K562 (cell line): ENCODE measurements around the gene INPP5K. TPM values are rescaled to one million over a fixed set of nuclear protein-coding genes. Genes with fewer than 3 reads are reported as not detected.

Source experiments
- ATAC-seq: fragments of 200-7000 bp; cut with Tn5 transposase; 3 replicates; pipeline ENCODE4 v1.9.1; 2020; ENCODE audit warnings: moderate library complexity
- BruUV-seq: library from RNA; stranded (reverse); fragments of 400-500 nt; replicated peaks from 2 replicates; lab custom pipeline; 2021; lab: Mats Ljungman, UMichigan
- CTCF ChIA-PET: fragments of 300-600 bp; formaldehyde crosslinking; extraction: SDS; loops from one replicate; lab custom pipeline; 2021; ENCODE audit warnings: low intra/inter-chr PET ratio; lab: Yijun Ruan, JAX
- POLR2A ChIA-PET: fragments of 300-600, 350-650 bp; sonication (Branson Sonifier 250); formaldehyde crosslinking; extraction: SDS; loops from one replicate; lab custom pipeline; 2021; ENCODE audit warnings: antibody characterized with exemption, inconsistent platforms; lab: Yijun Ruan, JAX
- DNase-seq, 4 experiments: peaks; one replicate each; pipeline versions ENCODE4 v3.0.0 to v3.0.0-alpha.2; 2011 to 2018; ENCODE audit warnings: low spot score in 3 of 4, mixed read lengths in 3 of 4; ENCODE audit errors: extremely low read depth in 1 of 4
- FAIRE-seq: peaks from 2 replicates; lab custom pipeline; 2011; peaks lifted over from hg19 to GRCh38; lab: Jason Lieb, UNC
- H2AFZ ChIP-seq: 2 replicates; pipeline ENCODE4 v1.6.0; 2011; ENCODE audit warnings: low read depth, low read length, control low read depth, inconsistent platforms
- H3K27ac ChIP-seq: fragments of 200-600 bp; 3 replicates; pipeline ENCODE4 v1.8.0; 2011; ENCODE audit warnings: low read depth, mild to moderate bottlenecking, control low read depth, inconsistent platforms, low read length, moderate library complexity, mixed read lengths; ENCODE audit errors: extremely low read depth
- H3K27me3 ChIP-seq, 2 experiments: fragments of 300-600 bp in 1 of 2; 2 replicates in 1 of 2; 3 replicates in 1 of 2; pipeline versions ENCODE4 v1.6.0 to v1.8.0; 2011; ENCODE audit warnings: inconsistent platforms in 2 of 2, low read length in 2 of 2, mild to moderate bottlenecking in 1 of 2, mixed read lengths in 1 of 2, moderate library complexity in 1 of 2; ENCODE audit not compliant: control insufficient read depth in 2 of 2, insufficient read depth in 2 of 2
- H3K36me3 ChIP-seq: fragments of 300-600 bp; 3 replicates; pipeline ENCODE4 v1.8.0; 2011; ENCODE audit warnings: mild to moderate bottlenecking, low read length, inconsistent platforms; ENCODE audit not compliant: control insufficient read depth, insufficient read depth
- H3K4me1 ChIP-seq, 2 experiments: fragments of 200-600 bp in 1 of 2; replicated peaks in 1 of 2; 2 replicates in 1 of 2; 3 replicates in 1 of 2; pipeline versions ENCODE4 v1.5.1 to v1.8.0; 2011; ENCODE audit warnings: inconsistent platforms in 2 of 2, low read length in 2 of 2, mild to moderate bottlenecking in 1 of 2, mixed read lengths in 1 of 2, moderate library complexity in 1 of 2; ENCODE audit not compliant: control insufficient read depth in 2 of 2, insufficient read depth in 2 of 2
- H3K4me2 ChIP-seq: 2 replicates; pipeline ENCODE4 v1.6.1; 2011; ENCODE audit warnings: low read length, control low read depth, inconsistent platforms, mixed read lengths; ENCODE audit not compliant: insufficient read depth
- H3K4me3 ChIP-seq: fragments of 200-600 bp; sonication (generic), shearing (Covaris generic); 2 replicates; pipeline ENCODE4 v1.5.1; 2016; ENCODE audit warnings: control low read depth, inconsistent platforms
- H3K79me2 ChIP-seq: fragments of 200-600 bp; 3 replicates; pipeline ENCODE4 v1.8.0; 2011; ENCODE audit warnings: low read length, inconsistent platforms; ENCODE audit not compliant: control insufficient read depth, insufficient read depth
- H3K9ac ChIP-seq, 2 experiments: 2 replicates each; pipeline versions ENCODE4 v1.6.0 to v1.6.1; 2011; ENCODE audit warnings: low read depth in 2 of 2, low read length in 2 of 2, control low read depth in 1 of 2, inconsistent platforms in 1 of 2, mild to moderate bottlenecking in 1 of 2, mixed read lengths in 1 of 2; ENCODE audit not compliant: insufficient read depth in 1 of 2
- H3K9me1 ChIP-seq: one replicate; pipeline ENCODE4 v1.6.0; 2011; ENCODE audit warnings: inconsistent platforms, mild to moderate bottlenecking, low read length, moderate library complexity; ENCODE audit not compliant: control insufficient read depth, insufficient read depth
- H3K9me3 ChIP-seq: replicated peaks from 2 replicates; pipeline ENCODE4 v1.5.1; 2011; ENCODE audit warnings: low read depth, low read length, inconsistent platforms; ENCODE audit not compliant: control insufficient read depth, insufficient read depth
- H4K20me1 ChIP-seq: replicated peaks from 2 replicates; pipeline ENCODE4 v1.6.1; 2011; ENCODE audit warnings: low read length, inconsistent platforms, mixed read lengths; ENCODE audit not compliant: control insufficient read depth, insufficient read depth
- CBX1 ChIP-seq: sonication (generic); IDR thresholded peaks from 2 replicates; pipeline ENCODE4 v1.6.1; 2016; ENCODE audit warnings: antibody characterized with exemption, low read depth, mild to moderate bottlenecking
- CBX3 ChIP-seq, 2 experiments: IDR thresholded peaks; 1 replicate in 1 of 2; 2 replicates in 1 of 2; pipeline ENCODE4 v1.6.1; 2012; ENCODE audit warnings: inconsistent platforms in 2 of 2, low read length in 2 of 2, borderline replicate concordance in 1 of 2, control low read depth in 1 of 2
- ESRRB ChIP-seq: fragments of 250-450 bp; sonication (Bioruptor Pico); IDR thresholded peaks from 2 replicates; pipeline ENCODE4 v1.5.0; 2020; ENCODE audit warnings: mild to moderate bottlenecking, moderate library complexity, borderline replicate concordance
- FUS ChIP-seq: fragments of 200-400 bp; formaldehyde crosslinking; optimal IDR thresholded peaks from 2 replicates; pipeline ENCODE3; 2017; ENCODE audit warnings: low read depth, low read length
- HMG20A ChIP-seq: fragments of 450-650 bp; formaldehyde crosslinking; conservative IDR thresholded peaks from 2 replicates; pipeline ENCODE4 v1.4.0; 2020; ENCODE audit warnings: mild to moderate bottlenecking, mixed read lengths
- KAT2B ChIP-seq: IDR thresholded peaks from one replicate; pipeline ENCODE4 v1.6.1; 2012; ENCODE audit warnings: low read depth, mild to moderate bottlenecking, control low read depth, inconsistent platforms, low read length, moderate library complexity
- KLF13 ChIP-seq: fragments of 450-650 bp; IDR thresholded peaks from 2 replicates; pipeline ENCODE4 v1.6.1; 2016; ENCODE audit warnings: missing genetic modification characterization, low read depth, mild to moderate bottlenecking, missing compliant biosample characterization, moderate library complexity, borderline replicate concordance
- PCBP2 ChIP-seq: fragments of 200-400 bp; formaldehyde crosslinking; IDR thresholded peaks from 2 replicates; pipeline ENCODE4 v1.6.1; 2018; ENCODE audit warnings: low read length, low read depth, mild to moderate bottlenecking, moderate library complexity; ENCODE audit not compliant: poor library complexity, severe bottlenecking
- SMC3 ChIP-seq: conservative IDR thresholded peaks from 2 replicates; pipeline ENCODE4 v1.6.1; 2011; ENCODE audit warnings: low read depth, low read length, improper control_type of control experiment; ENCODE audit not compliant: insufficient read depth
- TAL1 ChIP-seq: fragments of 450-650 bp; IDR thresholded peaks from 2 replicates; pipeline ENCODE4 v1.6.1; 2016; ENCODE audit warnings: mild to moderate bottlenecking
- ZNF224 ChIP-seq: sonication (generic); formaldehyde crosslinking; IDR thresholded peaks from 2 replicates; pipeline ENCODE4 v1.8.0; 2022; ENCODE audit warnings: mild to moderate bottlenecking, missing genetic modification reagents
- WGBS: fragments of 100-300 bp; shearing (Covaris generic); methylation state at CpG from one replicate; pipeline ENCODE4 v1.1.6; 2016; ENCODE audit warnings: low coverage, mixed read lengths; ENCODE audit not compliant: insufficient coverage; ENCODE audit errors: missing lambda C conversion rate; 5-methylcytosine and 5-hydroxymethylcytosine counted together
- in situ Hi-C: fragments of 300-500 bp; cut with MboI; formaldehyde crosslinking; loops from 4 replicates; pipeline ENCODE4 v1.15.0; 2018; ENCODE audit warnings: inconsistent platforms, mixed read lengths
- intact Hi-C: fragments of 100-400 bp; cut with micrococcal nuclease; formaldehyde crosslinking; loops from 2 replicates; pipeline ENCODE4 v1.14.2; 2022
- polyA plus RNA-seq, 8 experiments: library from polyadenylated mRNA; depleted of rRNA in 4 of 8; stranded (reverse) in 5 of 8; unstranded in 3 of 8; fragments of >200 nt; fragmentation: Nextera tagmentation in 2 of 8; fragmentation: Illumina TruSeq in 1 of 8; extraction: Ambion mirVana in 2 of 8; extraction: Trizol in 1 of 8; gene quantifications; 2 replicates each; pipeline versions ENCODE4 v1.2.1 to v1.2.3, GENCODE V29; 2011 to 2014; ENCODE audit warnings: inconsistent platforms in 1 of 8, missing spikeins in 1 of 8
- total RNA-seq, 7 experiments: library from RNA; depleted of rRNA in 6 of 7; stranded (reverse); fragments of >200 nt in 6 of 7; fragmentation: Illumina TruSeq in 2 of 7; extraction: Trizol in 2 of 7; gene quantifications; 2 replicates each; pipeline versions ENCODE4 v1.2.1 to v1.2.3, GENCODE V29; 2011 to 2021; ENCODE audit warnings: low replicate concordance in 1 of 7
- TF ChIP-seq, protein P1 (sequence below), 2 experiments: fragments of 450-650 bp; IDR thresholded peaks; 2 replicates each; pipeline ENCODE4 v1.6.1; 2018; ENCODE audit warnings: mild to moderate bottlenecking in 2 of 2, low read depth in 1 of 2; ENCODE audit not compliant: partially characterized antibody in 2 of 2
- TF ChIP-seq, protein P2 (sequence below), 2 experiments: fragments of 450-650 bp in 1 of 2; sonication (generic) in 1 of 2; formaldehyde crosslinking; conservative IDR thresholded peaks; 2 replicates each; pipeline versions ENCODE4 v1.4.0 to v1.8.1; 2020 to 2022; ENCODE audit warnings: mild to moderate bottlenecking in 1 of 2, missing genetic modification reagents in 1 of 2

INPP5K gene
- total and polyA plus RNA-seq, 9 of the 15 experiments (the other 6 are each of a cell fraction or from before 2014, with no cell fraction given) = 0.63 to 15.1 (median 10.1) TPM

DNA sequence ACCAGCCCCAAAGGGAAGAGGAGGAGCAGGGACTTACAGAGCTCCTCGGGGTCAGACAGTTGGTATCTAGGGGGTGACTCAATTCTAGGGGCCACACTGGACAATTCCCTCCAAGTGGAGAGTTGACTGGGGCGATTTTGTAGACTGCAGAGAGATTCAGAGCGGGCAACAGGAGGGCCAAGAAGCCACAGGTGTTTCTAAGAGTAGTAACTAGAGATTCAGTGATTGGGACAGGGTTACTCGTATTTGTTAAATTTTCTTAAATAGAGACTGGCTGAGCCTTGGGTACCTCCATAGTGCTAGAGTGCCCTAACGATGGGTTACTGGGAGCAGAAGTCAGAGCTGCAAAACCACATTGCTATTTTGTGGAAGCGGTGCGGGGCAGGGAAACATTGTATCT lies 3.3 kb upstream of the INPP5K start:
- Histone ChIP-seq H3K9ac (no peak overlapping the region), H3K4me2 (no peak overlapping the region), H3K27ac (no peak overlapping the region), H3K4me1 (peaks cover 6 to 9% of the 10 kb centered on the region in 2 experiments; a peak in 3 of 5 replicates), H3K27me3 (no peaks in the 10 kb centered on the region), H3K9me1 (no peaks in the 10 kb centered on the region), H3K4me3 (no peak overlapping the region), H4K20me1 (no peaks in the 10 kb centered on the region), H3K79me2 (peaks cover 25% of the 10 kb centered on the region), H3K9me3 (no peaks in the 10 kb centered on the region), H2AFZ (no peak overlapping the region), H3K36me3 (peaks cover 21% of the 10 kb centered on the region; the same call in 1 of the 3 replicates)
- FAIRE-seq = no peak
- CTCF ChIA-PET = no interaction called here
- 82% methylated on average over 7 of the region's 7 CpGs for WGBS
- BruUV-seq = no TSS peak
- intact Hi-C loops = loop anchor here (10.0 kb wide), 2 partner anchors 65 to 245 kb away; partner anchors contain the start of genes BHLHA9, CRK and TRARG1
- DNase-seq = no peak
- in situ Hi-C loops = loop anchor here (10.0 kb wide), 1 partner anchor 245 kb away; the partner anchor contains the start of genes BHLHA9 and TRARG1
- no peak for ATAC-seq
- TF ChIP-seq FUS (no peak), KLF13 (tag) (no peak), TAL1 (no peak), ESRRB (no peak), PCBP2 (no peak), CBX1 (no peak), SMC3 (no peak), ZNF224 (CRISPR knock-in tag) (no peak), HMG20A (no peak), CBX3 (IDR thresholded peaks at IDR 0.05; ENCODE audit: borderline replicate concordance in 1 of 2, low read length in 2 of 2) (no peak), KAT2B (no peak)
- TF ChIP-seq, protein P1, sequence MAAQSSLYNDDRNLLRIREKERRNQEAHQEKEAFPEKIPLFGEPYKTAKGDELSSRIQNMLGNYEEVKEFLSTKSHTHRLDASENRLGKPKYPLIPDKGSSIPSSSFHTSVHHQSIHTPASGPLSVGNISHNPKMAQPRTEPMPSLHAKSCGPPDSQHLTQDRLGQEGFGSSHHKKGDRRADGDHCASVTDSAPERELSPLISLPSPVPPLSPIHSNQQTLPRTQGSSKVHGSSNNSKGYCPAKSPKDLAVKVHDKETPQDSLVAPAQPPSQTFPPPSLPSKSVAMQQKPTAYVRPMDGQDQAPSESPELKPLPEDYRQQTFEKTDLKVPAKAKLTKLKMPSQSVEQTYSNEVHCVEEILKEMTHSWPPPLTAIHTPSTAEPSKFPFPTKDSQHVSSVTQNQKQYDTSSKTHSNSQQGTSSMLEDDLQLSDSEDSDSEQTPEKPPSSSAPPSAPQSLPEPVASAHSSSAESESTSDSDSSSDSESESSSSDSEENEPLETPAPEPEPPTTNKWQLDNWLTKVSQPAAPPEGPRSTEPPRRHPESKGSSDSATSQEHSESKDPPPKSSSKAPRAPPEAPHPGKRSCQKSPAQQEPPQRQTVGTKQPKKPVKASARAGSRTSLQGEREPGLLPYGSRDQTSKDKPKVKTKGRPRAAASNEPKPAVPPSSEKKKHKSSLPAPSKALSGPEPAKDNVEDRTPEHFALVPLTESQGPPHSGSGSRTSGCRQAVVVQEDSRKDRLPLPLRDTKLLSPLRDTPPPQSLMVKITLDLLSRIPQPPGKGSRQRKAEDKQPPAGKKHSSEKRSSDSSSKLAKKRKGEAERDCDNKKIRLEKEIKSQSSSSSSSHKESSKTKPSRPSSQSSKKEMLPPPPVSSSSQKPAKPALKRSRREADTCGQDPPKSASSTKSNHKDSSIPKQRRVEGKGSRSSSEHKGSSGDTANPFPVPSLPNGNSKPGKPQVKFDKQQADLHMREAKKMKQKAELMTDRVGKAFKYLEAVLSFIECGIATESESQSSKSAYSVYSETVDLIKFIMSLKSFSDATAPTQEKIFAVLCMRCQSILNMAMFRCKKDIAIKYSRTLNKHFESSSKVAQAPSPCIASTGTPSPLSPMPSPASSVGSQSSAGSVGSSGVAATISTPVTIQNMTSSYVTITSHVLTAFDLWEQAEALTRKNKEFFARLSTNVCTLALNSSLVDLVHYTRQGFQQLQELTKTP (IDR thresholded peaks at IDR 0.05; ENCODE audit: low read depth in 1 of 2, partially characterized antibody in 2 of 2) = no peak
- TF ChIP-seq, protein P2, sequence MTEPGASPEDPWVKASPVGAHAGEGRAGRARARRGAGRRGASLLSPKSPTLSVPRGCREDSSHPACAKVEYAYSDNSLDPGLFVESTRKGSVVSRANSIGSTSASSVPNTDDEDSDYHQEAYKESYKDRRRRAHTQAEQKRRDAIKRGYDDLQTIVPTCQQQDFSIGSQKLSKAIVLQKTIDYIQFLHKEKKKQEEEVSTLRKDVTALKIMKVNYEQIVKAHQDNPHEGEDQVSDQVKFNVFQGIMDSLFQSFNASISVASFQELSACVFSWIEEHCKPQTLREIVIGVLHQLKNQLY (CRISPR knock-in tag; conservative IDR thresholded peaks at IDR 0.05) = no peak
- POLR2A ChIA-PET = interaction anchor here (0.6 to 1.1 kb wide), 3 partner anchors 14 to 120 kb away, joined by 3 to 6 read pairs (median 3); partner anchors contain the start of gene YWHAE
